HK-2 (cell line): Measurements from ENCODE around the gene NKG7.
A peak's percentile ranks its signal among the peaks of the same experiment; 100 is the strongest.

Experiments
- DNase-seq: peaks from one replicate; pipeline ENCODE4 v3.0.0-alpha.2; 2018; ENCODE audit not compliant: unreplicated experiment

NKG7 gene

DNA sequence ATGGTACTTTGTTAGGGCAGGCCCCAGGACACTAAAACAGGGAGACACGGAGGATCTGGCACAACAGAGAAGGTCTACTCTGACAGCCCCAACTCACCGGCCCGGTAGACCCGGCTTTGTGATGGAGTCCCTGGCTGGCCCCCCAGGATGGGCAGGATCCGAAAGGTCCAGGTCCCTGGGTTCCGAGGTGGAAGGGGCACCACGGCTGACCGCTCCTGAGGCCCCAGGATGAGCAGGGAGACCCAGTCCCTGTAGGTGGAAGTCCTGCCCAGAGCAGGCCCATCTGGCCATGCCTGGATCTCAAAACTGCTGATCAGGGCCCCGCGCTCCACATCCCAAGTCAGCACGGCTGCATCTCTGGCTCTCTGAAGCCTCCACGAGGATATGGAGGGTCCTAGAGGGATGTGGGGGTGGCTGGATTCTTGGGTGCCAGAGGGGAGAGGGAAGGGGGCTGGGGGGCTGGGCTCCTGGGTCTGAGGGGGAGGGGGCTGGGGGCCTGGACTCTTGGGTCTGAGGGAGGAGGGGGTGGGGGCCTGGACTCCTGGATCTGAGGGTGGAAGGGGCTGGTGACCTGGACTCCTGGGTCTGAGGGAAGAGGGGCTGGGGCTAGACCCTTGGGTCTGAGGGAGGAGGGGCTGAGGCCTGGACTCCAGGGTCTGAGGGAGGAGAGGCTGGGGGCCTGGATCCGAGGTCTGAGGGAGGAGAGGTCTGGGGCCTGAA lies 35.2 kb downstream of the NKG7 start:
- no peak for DNase-seq

DNA sequence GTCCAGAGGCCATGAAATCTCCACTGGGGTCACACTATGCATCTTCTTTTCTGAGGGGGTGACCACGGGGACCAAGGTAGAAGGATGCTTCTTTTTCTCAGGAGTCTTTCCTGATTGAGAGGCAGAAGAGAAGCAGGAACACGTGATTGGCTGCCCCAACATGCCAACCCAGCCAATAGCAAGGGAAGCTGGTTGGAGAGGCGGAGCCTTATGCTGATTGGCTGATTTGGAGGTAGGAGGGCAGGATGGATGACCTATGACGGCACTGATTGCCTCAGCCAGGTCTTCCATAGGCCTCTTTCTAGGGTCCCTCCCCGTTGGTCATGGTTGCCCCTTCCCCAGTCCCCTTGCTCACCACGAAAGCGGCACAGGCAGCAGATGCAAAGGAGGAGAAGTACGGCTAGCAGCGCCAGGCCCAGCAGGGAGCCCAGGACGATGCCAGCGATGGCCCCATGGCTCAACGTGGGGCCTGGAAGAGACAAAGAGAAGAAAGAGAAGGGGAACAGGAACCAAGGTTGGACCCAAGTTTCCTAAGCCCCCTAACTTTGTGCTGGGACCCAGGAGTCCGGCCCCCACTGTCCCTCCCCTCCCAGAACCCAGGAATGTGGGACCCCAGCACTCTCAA lies 38.5 kb downstream of the NKG7 start:
- no peak for DNase-seq

DNA sequence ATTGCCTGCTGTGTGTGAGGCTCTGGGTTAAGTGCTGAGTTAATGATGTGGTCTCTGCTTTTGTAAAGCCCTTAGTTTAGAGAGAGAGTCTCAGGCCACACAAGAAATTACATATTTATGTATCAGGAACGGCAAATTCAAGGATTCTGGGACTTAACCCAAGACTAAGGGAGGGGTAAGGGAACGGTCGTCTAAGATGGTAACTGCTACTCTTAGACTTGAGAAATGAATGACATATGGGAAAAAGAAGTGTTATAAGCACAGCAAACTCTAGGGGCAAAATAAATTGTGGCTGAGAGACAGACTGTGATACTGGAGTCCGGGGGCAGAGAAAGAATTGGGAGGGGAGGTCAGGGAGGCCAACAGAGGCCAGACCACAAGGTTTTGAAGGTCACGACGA lies 40.7 kb downstream of the NKG7 start:
- no peak for DNase-seq

DNA sequence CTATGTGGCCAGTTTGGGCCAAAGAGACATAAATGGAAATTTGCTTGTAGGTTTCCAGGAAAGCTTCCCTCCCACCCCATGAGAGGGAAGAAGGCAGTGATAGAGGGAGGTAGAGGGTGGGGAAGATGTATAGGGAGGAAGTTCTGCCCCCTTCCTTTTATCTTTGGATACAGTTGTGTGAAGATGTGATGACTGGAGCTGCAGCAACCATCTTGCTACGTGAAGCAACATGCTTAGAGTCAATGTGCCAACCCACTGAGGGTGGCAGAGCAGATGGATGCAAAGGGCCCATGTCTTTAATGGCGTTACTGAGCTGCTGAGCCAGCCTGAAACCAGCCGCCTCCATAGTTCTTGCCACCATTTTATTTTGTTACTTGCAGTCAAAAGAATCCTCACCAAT lies 41.3 kb downstream of the NKG7 start:
- no peak for DNase-seq

DNA sequence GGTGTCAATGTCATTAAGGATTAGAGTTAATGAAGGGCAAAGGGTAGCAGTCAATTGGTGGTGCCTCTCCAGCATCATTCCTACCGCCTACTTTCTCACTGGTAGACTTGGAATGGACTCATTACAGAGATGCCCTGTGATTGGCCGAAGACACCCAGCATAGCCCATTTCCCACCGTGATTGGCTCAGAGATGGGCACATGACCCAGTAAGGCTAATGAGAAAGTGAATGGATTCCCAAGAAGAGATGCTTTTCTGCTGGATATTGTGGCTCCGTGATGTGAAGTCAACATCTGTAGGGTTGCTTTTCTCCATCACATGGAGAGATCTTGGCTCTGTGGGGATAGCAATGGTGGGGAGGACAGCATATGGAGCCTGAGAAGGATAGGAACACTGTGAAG lies 42.1 kb downstream of the NKG7 start:
- no peak for DNase-seq

DNA sequence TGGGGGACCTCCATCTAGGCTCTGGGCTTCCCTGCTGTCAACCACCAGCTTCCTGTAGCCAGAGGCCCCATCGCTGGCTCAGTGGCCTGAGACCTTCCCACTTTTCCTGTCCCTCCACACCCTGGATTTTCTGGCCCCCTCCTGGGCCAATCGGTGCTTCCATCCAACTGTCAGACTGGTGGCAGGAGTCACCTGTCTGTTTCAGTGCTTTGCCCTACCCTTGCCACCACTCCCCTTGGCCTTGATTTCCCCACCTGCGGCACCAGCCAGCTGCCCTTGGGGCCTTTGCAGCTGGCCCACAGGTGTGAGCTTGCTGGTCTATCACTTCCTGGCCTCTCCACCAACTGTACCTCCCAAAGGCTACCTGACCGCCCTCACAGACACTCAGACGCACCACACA lies 43.0 kb downstream of the NKG7 start:
- no peak for DNase-seq

DNA sequence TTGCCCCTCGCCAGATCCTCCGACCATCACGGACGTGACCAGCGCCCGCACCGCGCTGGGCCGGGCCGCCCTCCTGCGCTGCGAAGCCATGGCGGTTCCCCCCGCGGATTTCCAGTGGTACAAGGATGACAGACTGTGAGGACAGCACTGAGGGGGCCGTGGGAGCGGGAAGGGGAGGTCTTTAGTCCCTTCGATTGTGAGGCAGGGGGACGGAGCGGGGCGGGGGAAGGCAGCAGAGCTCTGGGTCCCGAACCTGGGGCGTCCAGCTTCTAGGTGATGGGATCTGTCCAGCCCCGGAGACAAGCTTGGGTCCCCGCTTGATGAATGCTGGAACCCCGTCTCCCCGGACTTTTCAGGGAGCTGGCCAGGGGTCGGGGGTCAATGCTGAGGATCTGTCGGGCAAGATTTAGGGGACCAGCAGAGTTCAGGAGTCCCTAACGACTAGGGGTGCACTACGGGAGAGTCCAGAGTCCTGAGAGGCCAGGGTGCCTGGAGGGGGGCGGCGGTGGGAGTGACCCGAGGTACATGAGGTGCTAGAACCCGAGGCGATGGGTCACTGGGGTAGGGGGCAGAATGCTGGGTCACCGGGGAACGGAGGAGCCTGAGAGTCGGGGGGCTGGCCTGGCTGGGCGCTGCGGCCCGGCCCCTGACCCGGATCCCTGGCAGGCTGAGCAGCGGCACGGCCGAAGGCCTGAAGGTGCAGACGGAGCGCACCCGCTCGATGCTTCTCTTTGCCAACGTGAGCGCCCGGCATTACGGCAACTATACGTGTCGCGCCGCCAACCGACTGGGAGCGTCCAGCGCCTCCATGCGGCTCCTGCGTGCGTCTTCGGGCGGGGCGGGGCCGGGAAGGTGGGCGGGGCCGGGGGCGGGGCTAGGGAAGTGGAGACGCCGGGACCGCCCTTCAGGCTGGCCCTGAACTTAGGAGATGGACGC lies 45.1 kb downstream of the NKG7 start:
- peak; percentile 88 for DNase-seq

DNA sequence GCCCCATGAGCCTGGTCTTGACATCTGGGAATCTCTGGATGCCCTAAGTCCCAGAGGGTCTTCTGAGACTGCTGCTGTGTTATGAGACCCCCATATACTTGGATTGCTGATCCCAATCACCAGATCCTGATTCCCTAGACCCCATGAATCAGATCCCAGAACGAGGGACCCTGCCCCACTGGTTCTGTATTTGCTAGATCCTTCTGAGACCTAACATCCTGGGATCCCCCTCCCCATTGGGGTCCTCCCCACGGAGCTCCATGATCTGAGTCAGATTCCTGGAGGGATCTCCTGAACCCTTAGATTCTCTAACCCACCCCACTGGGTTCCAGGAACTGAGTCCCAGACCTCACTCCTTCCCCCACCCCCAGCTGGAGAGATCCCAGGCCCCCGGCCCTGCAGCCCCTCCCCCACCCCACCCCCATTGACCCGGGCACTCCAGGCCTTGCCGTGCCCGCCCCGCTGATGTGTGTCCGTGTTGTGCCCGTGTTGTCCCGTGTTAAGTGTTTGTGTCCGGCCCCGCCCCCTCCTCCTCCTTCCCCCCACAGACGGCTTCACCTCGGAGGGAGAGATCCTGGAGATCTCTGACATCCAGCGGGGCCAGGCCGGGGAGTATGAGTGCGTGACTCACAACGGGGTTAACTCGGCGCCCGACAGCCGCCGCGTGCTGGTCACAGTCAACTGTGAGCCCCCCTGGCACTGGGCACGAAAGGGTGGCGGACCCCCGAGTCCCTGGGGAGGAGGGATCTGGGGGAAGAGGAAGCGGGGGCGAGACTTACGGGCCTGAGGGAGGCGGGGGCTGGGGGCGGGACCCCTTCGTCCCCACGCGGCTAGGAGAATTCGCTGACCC lies 46.0 kb downstream of the NKG7 start:
- no peak for DNase-seq

DNA sequence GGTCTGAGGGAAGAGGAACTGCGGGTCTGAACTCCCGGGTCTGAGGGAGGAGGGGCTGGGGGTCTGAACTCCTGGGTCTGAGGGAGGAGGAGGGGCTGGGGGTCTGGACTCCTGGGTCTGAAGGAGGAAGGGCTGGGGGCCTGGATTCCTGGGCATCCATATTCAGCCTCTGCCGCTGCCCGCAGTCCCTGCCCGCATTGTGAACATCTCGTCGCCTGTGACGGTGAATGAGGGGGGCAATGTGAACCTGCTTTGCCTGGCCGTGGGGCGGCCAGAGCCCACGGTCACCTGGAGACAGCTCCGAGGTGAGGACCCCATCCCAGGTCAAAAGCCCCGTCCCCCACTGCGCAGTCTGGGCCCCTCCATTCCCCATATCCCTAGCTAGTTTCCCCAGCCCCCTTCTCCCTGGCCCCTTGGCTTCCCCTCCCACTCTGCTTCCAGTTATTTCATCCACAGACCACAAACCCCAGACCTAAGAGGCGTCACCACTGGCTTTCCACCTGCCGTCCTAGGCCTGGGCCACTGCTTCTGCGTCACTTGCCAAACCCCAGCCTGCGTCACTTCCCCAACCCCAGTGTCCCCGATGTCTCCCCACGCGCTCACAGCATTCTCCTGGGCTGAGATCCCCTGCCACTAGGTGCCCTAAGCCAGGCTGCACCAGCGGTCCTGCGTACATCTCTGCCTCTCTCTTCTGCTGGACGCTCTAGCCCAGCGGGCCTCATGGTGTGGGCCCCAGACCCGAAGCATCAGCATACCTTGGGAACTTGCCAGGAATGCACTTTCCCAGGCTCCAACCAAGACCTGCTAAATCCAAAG lies 47.1 kb downstream of the NKG7 start:
- DNase-seq, result no peak

DNA sequence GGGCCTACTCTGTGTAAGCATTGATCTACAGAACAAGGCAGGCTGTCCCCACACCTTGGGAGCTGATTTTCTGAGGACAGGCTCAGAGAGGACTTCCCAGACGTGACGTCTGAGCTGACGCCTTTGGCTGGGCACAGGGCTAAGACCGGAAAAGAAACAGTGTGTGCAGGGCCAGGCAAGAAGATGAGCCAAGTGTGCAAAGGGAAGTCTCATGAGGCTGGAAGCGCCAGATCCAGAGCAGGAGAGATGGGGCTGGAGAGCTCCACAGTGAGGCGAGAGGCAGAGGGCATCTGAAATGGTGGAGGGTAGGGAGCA lies 48.3 kb downstream of the NKG7 start:
- DNase-seq, result no peak

DNA sequence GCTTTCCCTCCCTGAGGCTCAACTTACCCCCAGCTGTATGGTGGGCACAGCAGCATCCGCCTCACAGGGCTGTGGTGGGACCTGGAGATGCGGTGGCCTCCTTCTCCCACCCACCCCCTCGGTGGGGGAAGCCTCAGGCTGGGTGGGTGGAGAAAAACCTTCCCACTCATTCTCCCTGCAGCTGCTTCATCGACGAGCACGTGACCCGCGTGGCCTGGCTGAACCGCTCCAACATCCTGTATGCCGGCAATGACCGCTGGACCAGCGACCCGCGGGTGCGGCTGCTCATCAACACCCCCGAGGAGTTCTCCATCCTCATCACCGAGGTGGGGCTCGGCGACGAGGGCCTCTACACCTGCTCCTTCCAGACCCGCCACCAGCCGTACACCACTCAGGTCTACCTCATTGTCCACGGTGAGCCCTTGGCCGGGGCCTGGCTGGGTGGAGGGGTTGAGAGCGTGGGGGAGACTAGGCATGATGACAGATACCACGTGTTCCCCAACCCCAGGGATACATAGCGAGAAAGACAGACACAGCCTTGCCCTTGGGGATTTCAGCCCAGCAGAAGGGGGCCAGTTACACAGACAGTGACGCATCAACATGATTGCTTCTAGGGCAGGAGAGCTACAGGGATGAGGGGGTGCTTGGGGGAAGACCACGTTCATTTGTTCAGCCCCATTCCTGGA lies 48.8 kb downstream of the NKG7 start:
- DNase-seq, result no peak

DNA sequence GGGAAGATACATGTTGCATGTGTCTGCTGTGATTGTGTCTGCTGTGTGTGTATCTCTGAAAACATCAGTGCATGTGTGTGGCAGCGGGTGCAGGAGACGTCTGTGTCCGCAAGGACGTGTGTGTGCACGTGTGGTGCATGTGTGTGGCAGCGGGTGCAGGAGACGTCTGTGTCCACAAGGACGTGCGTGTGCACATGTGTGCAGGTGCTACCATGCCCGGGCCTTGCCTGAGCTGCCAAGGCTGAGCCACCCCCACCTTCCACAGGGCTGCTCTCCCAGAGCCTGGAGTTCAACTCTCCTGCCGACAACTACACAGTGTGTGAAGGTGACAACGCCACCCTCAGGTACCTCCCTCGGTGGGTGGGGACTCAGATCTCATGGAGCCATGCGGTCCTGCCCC lies 50.7 kb downstream of the NKG7 start:
- no peak for DNase-seq
